HG03442 (cell line): Measurements from ENCODE around the gene NUMA1.

Source experiments
- ATAC-seq: cut with Tn5 transposase; IDR thresholded peaks from one replicate; pipeline ENCODE4 v1.9.1; 2021; ENCODE audit warnings: mild to moderate bottlenecking, moderate library complexity; ENCODE audit not compliant: unreplicated experiment

The NUMA1 gene

DNA sequence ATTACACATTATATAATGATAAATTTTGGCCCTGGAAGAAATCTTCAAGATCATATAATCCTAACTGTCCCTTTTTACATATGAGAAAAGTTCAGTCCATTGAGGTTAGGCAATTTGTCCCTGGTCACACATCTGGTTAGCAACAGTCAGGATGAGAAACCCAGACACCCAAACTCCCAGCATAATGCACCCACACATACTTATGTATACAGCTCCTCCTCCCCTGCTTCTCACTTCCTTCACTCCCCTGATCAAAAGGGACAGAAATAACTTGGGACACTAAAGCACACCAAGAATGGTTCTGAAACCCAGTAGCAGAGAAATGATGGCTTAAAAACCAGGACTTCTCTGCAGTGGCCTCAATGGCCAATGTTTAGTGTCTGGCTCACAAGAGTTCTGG lies 11.1 kb downstream of the NUMA1 start:
- ATAC-seq: no peak

DNA sequence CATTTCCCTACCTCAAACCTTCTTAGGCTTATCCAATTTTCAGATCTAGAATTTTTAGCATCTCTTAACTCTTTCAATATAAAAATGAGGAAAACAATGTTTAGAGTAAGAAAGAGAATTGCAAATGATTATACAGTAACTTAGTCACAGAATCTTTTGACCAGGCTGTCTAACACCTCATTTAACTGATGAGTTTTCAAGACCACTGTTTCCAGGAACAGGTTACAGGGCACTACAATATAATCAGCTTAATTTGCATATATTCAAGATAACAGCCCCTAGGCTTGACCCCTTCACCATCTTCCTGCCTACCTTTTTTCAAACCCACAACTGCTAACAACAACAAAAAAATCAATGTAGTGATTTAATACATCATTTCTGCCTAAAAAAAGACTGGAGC lies 12.7 kb downstream of the NUMA1 start:
- ATAC-seq: no peak

DNA sequence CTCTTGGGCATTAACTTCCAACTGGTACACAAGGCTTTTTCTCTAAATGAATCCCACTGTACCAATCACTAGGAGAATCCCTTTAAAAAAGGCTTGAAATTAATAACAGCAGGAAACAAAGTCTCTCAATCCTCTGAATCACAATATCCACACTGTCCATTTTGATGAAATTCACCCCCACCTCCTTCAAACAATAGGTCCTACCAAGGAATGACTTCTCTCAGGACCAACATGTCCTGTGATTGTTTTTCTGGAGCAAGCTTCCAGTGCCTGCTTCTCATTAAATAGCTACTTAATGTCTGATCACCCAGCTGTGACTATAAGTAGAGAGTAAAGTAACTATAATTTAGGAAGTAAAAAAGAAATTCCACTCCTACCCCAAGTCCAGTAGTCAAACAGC lies 13.1 kb downstream of the NUMA1 start:
- no peak for ATAC-seq

DNA sequence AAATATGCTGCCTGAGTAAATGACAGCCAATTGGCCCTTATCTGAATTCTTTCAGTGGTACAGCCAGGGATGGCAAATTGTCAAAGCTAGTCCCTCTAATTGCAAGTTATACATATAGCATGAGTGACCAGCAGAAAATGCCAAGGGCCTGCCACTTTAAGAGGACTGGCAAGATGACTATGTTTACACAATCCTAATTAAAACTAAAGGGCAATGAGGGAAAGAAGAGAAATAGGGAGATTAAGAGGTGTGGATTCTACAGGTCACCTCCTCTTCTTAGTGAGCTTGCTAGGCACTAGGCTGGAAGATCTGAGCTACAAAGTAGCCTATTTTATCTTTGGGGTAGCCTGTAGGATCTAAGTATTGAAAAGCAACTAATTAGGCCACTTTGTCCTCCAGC lies 13.5 kb downstream of the NUMA1 start:
- no peak for ATAC-seq

DNA sequence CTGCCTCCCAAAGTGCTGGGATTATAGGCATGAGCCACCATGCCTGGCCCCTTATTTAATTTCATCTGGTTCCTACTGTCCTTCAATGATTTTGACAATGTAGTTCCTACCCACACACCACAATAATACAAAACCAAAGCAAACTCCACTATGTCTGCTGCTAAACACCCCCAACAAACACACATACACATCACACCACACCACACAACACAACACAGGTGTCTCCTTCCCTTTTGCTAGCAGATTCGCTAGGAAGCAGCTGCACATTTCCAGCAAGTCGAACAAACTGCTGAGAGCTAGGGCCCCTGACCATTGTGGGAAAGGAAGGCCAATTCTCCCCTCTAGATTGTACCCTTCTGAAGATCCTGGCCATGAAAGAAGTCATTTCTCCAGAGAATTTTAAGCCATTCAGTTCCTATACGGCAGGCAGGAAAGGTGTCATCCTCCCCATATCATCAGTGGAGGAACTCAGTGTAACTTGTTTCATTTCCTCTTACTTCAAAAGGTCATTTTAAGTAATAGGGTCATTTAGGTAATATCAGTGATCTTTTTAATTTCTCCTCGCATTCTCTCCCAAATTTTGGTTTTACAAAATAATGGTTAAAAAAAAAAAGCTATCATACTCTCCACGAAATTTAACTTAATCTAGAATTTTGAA lies 18.5 kb downstream of the NUMA1 start:
- no peak for ATAC-seq

DNA sequence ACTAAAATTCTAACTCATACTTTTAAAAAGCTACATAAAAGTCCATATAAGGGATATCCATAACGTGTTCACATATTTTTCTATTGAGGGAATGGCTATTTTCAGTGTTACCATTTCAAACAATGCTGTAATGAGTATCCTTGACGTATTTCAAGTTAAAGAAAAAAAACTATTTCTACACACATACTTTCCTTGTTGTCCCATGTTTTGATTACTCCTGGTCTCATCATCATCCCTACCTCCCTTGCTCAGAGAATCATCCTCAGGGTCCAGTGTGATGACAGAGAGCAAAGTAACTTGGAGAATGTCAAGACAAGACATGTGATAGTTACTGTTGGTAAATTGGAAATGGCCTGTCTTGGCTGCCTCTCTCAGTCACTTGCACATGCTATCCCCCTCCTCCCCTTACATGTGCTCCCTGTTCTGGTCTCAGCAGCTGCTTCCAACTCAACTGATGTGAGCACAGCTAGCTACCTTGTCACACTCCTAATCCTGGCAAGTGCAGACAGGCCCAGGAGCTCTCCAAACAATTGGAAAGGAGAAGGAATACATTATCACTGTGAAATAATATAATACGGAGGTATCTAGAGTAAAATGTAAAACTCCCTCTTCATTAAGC lies 21.8 kb downstream of the NUMA1 start:
- no peak for ATAC-seq

DNA sequence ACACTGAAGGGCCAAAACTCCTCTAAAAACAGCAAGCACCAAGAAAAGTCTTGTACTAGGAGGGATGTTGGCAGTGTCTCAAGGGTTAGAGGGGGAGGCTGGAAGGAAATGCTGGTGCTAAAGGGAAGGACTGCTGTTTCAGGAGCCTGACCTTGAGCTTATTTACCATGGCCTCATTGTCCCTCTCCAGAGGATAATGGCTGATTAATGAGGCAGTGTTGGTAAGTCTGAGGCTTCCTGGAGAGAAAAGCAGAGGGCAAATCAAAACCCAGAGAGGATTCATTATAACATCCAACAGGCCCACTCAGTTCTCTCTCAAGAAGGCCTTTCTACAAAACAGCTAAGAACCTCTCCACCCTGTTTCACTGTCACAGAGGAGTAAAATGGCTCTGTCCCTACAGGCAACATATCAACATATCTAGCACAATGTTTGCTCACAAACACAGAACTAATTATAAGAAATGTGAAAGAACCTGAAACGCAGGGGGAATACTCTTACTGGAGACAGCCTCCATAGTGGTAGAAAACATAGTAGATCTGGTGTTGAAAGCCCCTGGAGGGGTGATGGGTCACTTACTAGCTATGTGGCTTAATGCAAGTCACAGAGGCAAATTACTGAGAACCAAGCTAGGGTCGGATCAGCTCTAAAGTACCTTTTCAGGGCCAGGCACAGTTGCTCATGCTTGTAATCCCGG lies 31.4 kb downstream of the NUMA1 start:
- ATAC-seq: no peak

DNA sequence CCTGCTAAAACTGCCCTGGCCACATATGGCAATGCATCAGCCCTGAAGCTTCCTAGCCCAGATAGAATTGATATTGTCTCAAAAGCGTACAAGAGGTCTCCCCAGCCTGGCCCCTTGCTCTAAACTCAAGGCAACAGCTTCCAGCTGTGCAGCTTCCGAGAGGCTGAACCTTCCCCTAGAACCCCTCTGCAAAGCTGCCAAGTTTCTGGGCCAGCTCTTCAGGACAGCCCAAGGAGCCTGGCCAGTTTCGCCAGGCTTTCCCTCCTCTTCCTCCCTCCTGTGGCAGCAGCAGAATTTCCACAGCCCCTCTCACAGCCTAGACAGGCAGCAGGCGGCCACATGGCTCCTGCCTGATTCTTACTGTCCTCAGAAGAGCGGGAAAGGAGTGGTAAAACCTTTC lies 34.5 kb downstream of the NUMA1 start:
- no peak for ATAC-seq

DNA sequence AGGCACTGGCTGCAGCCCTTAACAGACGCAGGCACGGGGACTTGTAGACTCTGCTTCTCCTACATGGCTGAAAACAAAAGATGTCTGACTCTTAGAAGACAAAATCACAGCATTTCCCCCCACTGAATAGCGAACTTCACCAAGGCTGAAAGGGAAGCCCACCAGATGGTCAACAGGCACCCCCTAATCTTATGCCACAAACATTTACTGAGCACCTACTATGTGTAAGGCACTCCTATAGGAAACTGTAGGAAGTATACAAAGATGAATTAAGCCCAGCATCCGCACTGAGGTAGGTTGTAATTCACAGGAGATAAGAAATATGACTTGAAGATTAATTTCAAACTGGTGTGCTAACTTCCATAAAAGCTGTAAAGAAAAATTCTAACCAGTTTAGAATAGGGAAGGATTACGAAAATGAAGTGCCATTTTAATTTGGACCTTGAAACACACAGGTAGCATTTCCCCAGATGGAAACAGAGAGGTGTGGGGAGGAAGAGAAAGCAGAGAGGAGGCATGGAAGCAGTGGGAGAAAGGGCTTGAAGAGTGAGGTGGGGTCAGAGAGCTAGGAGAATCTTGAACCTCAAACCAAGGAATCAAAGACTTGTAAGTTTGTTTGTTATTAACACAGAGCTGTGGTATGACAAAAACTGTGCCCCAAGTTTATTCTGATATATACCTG lies 38.1 kb downstream of the NUMA1 start:
- no peak for ATAC-seq

DNA sequence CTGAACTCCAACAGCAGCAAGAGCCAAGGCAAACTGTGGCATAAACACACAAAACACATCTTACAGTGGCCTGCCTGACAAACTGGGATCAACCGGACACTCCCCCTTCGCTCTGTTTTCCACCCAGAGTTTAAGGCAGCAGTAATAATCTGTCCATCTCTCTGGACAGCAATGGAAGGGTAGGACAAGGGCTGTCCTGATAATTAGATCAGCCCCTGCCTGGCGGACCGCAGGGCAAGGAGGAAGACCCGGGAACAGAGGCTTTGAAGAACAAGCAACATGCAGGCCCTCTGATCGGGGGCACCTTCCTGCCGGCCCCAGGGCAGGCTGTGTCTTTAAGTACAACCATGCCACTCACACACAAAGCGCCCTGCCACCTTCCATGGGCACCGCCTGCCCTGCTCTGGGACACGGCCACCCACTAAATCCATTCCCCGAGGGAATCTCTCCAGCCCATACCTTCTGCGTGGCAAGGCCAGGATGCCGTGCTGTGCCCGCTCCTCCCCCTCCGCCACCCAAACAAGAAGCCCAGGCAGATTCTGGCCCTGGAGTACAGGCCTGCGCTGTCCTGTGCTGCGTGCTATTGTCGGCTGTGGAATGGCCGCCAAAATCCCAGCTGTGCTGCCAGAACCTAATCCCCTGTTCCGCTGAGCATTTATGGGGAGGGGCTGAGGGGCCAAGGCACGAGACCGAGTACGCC lies 38.8 kb downstream of the NUMA1 start:
- ATAC-seq: no peak

DNA sequence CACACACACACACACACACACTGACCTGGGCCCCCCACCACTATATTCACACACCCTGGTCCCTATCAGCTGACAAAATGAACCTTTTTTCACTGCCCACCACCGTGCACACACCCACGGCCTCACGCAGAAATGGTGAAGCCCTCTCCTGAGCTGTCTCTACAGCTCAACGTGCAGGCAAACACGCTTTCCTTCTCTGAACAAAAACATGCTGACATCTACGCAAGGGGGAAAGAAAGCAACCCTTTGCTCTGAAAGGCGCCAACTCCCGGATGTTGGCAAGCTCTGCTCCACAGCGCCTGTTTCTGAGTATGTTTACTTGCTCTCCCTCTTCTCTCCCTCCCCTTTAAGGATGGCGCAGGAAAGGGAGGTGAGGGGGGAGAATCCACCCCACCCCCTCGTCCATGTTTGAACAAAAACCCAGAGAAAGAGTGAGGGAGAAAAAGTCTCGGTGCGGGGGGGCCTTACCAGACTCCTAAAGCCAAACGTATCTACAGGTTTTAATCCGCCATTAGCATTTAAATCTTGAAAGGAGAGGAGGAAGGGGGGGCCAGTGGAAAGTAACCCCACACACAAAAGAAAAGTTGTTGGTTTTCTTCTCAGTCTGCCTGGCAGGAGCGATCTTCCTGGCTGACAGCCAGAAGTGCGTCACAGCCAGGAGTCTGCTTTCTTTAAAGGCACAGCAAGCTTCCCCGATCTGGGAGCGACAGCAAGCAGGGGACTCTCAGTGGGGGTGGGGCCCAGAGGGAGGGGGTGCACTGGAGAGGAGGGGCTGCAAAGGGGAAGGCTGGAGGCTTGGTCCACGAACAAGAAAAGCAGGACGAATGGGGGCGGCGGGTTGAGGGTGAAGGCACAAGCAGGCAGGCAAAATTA lies 39.6 kb downstream of the NUMA1 start:
- ATAC-seq: peak; percentile 23

DNA sequence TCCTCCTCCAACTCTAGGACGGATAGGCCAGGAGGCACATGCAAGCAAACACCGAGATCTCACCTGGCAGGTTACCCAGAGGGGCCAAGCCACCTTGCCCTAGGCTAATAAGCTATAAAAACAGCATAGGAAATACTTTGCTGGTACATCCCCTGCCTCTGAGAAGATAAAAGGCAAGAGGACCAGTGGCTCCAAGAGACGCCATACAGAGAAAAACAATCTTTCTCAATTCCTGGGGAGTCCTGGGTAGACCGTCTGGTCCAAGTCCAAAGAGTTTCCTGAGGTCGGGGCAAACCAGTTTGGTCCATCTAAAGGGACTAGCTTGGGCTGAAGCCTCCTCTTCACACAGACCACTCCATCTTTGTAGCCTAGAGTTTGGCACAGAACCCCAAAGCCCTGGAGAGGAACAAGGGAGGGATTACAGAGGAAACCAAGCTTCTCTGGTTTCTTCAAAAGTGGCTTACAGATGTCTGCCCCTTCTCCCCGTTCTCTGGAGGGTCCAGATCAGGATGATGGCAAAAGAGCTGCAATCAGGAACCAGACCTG lies 40.4 kb downstream of the NUMA1 start:
- ATAC-seq: no peak

DNA sequence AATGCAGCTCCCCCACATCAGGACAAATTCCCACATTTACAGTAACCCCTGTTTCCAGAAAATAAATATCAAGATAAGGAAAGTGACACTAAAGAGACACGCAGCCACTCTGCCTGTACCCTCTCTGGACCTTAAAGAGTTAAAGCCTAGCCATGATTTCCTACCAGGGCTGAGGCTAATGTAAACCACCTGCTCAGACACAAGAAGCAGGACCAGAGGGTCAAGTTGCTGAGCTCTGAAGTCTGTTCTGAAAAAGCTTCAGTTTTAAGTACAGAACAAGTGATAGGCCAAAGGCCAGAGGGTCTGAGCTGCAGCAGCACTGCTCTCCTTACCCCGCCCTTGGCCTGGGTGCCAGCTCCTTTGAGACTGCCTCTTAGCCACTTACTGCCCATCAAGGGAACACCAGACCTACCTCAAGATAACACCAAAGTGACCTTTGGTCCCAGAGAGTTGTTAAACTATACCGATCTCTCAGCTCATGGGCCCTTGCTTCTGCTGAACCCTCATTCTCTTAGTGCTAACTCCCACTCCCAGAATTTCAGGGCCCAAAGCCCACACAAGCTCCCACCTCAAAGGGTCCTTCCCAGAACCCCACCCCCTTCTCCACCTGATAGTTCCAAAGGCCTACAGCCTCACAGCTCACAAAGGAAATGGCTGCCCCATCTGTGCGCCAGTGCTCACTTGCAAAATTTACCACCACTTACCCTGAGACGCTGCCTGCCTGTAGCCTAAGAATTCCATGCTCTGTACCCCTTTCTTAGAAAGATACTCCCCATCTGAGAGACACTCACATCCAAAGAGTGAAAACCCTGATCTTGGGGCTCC lies 41.1 kb downstream of the NUMA1 start:
- ATAC-seq: no peak

DNA sequence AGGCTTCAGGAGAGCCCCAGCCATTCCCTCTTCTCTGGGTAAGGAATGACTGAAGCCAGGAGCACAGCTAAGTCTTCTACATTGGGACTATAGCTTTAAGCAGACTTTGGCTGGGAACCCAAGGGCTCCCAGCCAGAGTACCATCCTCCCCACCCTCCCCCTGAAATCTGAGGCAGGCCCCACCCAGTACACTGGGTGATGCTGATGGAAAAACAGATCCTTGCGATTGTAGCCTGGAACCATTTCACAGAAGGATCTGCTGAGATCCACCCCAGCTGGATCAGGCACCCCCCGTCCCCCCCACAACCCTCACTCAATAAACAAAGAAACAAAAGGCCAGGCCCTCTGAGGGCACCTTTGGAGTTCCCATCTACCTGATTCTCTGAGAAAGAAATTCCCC lies 41.9 kb downstream of the NUMA1 start:
- ATAC-seq: no peak

DNA sequence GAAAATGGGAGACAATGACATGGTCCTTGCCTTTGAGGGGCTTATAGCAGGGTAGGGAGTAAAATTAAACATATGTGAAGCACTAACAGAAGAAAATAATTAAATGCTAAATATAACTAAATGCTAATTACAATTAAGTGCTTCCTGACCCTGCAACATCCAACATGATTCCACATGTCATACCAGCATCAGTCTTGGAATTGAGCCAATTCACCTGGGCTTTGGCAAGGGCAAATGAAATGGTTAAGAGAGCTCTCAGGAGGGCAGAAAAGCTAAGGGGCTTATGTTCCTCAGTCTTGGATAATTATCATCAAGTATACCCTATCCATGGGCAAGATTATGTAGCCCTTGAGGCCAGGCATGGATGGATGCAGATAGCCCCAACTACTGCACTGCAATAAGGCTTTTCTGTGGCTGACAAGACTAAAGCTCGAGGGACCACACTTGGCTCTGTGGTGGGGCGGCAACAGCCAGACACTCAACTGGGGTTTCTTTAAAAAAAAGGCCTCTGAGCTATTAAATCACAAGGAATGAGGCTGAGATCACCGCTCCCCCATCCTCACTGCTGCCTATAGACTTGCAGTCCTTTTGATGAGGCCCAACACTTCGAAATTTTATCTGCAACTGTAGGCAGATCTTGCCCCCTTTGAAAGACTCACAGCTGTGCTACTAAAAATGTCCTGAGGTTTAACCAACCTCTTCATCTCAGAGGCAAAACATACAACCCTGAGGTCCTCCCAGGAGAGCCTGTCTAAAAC lies 42.6 kb downstream of the NUMA1 start:
- no peak for ATAC-seq

DNA sequence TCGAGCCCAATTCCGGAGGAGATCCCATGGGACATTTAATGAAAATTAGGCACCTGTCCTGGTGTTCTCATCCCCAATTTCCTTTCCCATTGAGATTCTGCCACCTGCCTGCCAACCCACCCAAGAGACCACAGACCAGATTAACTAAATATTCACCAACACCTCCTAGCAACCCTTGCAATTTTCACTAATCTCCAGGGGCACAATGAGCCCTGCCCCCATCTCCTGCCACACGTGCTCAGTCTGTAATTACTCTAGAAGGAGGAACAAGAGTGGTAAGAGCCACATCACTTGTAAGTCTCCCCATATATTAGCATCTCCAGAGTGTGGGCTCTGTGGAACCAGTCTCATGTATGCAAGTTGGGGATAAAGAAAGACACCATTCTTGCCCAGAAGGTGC lies 43.7 kb downstream of the NUMA1 start:
- ATAC-seq: no peak

DNA sequence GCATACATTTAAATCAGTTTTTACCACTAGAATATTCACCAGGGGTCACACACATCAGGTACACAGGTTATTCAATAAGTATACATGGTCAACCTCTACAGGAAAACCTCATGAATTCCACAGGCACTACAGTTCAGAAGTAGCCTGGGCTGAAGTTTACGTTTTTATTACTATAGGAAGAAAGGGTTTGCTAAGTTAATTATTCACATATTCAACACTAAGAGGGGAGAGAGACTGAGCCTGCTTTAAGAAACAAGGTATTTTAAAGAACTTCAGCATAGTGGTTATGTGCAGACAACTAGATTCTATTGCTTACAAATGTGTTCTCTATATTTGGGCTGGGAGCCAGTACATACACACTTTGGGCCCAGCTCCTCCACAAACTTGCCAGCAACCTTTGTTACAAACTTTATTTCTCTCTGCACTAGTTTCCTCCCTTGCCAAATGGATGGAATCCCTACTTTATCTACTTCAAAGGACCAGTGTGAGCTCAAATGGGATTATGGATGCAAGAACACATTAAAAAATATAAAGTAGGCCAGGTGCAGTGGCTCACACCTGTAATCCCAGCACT lies 49.8 kb downstream of the NUMA1 start:
- ATAC-seq: no peak

DNA sequence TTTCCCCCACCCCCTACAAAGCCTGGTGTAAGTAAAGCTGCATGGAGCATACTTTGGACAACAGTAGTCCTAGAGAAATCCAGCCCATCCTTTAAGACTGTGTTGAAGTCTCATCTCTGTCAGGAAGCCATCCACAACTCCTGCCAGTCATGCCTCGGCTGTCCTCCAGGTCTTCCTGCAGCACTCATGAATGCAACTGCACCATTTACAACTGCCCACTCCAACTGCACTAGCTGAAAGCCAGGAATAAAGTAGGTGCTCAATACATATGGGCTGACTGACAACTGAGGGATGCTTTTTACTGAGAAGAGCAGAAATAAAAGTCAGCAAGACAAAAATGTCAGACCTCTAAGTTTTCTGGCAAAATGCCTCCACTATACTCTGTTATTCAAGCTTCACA lies 54.3 kb downstream of the NUMA1 start:
- no peak for ATAC-seq
